Inflammatory macrophage treated with lipopolysaccharide for 1 hour (primary cell): ENCODE data around the gene GLTP.

Experiments used
- DNase-seq, 2 donors: peaks; one replicate each; pipeline ENCODE4 v3.0.0-alpha.2; 2020 to 2022

GLTP gene

GRCh38 chr12:109817627-109818231 is 62.6 kb downstream of the GLTP start:
- DNase-seq, result peak; percentile 33 to 46

GRCh38 chr12:109816870-109817269 is 63.5 kb downstream of the GLTP start:
- DNase-seq, result no peak

GRCh38 chr12:109815757-109816617 is 64.4 kb downstream of the GLTP start:
- no peak for DNase-seq

- DNase-seq, result no peak
Measured at GRCh38 chr12:109815225-109815624, 65.1 kb downstream of the GLTP start.

- no peak for DNase-seq
Measured at GRCh38 chr12:109814600-109815150, 65.7 kb downstream of the GLTP start.

GRCh38 chr12:109813810-109814416 is 66.4 kb downstream of the GLTP start:
- no peak for DNase-seq

- DNase-seq, result no peak
Measured at GRCh38 chr12:109811624-109811995, 68.7 kb downstream of the GLTP start.

GRCh38 chr12:109810954-109811623 is 69.3 kb downstream of the GLTP start:
- DNase-seq, result no peak

- no peak for DNase-seq
Measured at GRCh38 chr12:109808876-109809646, 71.3 kb downstream of the GLTP start.

- DNase-seq, result no peak
Measured at GRCh38 chr12:109807954-109808643, 72.2 kb downstream of the GLTP start.

- DNase-seq, result peak; percentile 25 to 87
Measured at GRCh38 chr12:109804820-109805761, 75.2 kb downstream of the GLTP start.

GRCh38 chr12:109803678-109804077 is 76.7 kb downstream of the GLTP start:
- no peak for DNase-seq

GRCh38 chr12:109802828-109803227 is 77.5 kb downstream of the GLTP start:
- DNase-seq, result no peak
